NOMO-1 treated with DMSO at 0.1 percent for 48 hours (cell line): ENCODE data around the gene SH2D6.
"Not testable (repeated sequence)": the region's sequence is repeated elsewhere in the genome, so short reads cannot be mapped to it uniquely, and the experiment has no call there.

Experiments
- DNase-seq: peaks from one replicate; lab custom pipeline; 2025; ENCODE audit not compliant: unreplicated experiment; lab: John Stamatoyannopoulos, UW

The SH2D6 gene

DNA sequence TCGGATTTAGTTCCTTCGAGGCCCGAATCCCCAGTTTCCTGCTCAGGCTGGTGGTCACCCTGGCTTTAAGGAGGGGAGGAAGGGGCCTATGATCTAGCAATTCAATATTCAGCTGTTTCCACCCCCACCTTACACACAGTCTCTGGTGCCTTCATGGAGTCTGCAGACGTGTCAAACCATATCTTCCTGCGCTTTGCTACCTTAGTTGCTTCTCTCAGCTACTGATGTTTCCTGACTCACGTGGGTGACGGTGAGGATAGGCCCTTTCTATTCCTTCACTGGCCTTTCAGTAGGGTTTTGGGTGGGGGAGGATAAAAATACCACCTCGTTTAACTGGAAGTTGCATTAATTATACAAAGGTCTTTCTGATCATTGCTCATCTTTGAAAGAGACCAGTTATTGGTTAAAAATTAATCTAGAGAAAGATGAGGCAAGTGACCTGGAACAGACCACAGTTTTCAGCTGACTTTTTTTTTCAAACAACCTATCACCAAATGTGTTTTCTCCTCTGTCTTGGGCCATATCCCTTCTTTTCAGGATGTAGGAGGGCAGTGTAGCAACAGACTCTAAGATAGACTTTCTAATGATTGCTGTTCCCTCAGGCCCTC lies 49.7 kb downstream of the SH2D6 start:
- DNase-seq = no peak

DNA sequence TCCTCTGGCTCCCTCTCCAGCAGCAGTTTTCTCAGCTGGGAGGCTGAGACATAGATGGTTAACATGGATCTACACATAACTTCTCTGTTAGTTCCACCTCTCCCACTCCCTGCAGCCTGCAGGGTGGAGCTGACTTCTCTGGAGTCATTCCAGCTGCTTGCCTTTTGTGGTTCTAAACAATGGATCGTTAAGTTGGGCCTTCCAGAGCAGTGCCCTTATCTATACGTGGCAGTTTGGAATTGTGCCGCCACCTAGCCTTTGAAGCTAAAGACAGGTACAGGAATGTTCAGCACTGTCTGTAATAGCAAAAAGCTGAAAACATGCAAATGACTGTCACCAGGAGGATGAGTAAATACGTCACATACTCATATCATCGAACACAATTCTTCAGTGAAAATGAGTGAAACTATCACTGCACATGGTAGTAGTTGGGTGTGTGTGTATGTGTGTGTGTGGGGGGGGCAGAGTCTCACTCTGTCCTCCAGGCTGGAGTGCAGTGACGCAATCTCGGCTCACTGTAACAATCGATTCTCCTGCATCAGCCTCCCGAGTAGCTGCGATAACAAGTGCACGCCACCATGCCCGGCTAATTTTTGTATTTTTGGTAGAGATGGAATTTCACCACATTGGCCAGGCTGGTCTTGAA lies 50.3 kb downstream of the SH2D6 start:
- no peak for DNase-seq

DNA sequence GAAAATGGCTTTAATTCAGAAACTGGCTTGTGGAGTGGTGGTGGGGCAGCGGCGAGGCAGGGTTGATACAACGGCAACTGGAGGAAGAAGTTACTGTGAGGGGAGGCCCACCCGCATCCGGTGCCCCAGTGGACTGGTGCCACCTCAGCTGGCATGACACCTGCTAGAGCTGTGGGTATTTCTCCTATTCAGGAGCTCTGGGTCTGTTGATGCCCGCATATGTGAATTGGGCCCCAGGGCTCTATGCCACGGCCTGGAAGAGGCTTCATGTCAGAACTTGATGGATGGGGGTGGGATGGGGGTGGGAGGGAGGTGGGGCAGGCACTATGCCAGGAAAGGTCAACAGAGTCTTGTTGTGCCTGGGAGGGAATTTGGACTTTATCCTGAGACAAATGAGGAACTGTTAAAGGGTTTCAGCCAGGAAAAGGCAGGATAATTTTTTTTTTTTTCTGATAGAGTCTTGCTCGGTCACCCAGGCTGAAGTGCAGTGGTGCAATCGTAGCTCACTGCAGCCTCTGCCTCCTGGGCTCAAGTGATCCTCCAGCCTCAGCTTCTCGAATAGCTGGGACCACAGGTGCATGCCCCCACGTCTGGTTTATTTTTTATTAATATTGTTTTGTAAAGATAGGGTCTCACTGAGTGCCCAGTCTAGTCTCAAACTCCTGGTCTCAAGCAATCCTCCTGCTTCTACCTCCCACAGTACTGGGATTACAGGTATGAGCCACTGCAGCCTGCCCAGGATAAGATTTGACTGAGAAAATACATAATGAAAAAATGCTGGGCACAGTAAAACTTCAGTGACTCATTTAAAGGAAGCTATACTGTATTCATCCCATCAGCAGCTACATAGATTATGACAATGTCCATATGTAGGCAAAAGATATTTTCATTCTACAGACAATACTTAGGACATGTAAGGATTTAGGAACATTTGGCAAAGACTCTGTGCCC lies 52.6 kb downstream of the SH2D6 start:
- no peak for DNase-seq

DNA sequence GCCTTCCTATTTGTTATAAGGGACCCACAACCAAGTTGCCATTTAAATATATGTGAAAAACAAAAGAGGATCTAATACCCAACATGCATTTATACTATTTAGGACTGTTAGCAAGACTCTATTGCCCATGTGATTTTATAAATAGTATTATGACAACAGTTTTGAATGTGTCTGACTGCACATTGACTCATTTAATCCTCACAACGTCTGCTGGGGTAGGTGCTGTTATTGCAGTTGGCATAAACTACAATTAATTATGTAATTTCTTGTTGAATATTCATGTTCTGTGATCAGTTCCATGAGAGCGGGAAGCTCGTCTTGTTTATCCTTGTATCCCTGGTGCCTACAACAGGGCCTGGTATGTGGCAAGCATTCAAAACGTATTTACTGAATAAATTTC lies 53.7 kb downstream of the SH2D6 start:
- DNase-seq = no peak

DNA sequence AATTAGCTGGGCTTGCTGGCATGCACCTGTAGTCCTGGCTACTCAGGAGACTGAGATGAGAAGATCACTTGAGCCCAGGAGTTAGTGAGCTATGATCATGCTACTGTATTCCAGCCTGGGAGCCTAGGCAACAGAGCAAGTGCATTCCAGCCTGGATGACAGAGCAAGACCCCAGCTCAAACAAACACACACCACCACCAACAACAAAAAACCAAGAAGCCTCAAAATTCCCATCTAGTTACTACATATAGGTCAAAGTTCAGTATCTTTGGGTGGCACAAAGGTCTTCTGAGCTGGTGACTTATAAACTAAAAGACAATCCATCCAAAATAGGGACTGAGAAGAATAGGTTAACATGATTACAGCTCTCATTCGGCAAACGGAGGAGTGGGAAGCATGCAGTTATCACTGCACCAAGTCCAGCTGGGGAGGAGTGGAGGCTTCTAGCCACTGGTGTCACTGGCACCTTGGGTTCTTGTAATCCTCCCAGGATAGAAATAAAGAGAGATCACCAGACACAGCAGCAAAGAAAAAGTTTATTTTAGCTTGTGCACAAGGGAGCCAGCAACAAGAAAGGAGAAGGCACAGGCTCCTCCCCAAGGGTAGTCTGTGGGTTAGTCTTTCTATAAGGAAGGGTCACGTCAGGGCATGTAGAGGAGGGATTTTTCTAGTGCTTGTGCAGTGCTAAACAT lies 57.4 kb downstream of the SH2D6 start:
- DNase-seq = no peak

GRCh38 chr2:85476624-85477023 lies 58.1 kb downstream of the SH2D6 start:
- no peak for DNase-seq

DNA sequence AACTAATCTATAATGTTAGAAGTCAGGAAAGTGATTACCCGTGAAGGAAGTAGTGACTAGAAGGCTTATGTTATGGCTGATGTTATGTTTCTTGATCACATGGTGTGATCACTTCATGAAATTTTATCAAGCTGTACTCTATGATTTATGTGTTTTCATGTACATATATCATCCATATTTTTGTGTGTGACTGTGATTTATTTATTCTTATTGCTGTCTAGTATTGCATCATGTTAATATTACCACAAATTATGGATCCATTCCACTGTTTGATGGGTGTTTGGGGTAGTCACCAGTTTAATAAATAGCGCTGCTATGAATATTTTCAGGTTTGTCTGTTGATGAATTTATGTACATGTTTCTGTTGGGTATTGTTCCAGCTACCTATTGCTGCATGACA lies 59.4 kb downstream of the SH2D6 start:
- no peak for DNase-seq

- DNase-seq = no peak
Measured at GRCh38 chr2:85481818-85482777, 63.6 kb downstream of the SH2D6 start.

GRCh38 chr2:85484615-85485014 lies 66.1 kb downstream of the SH2D6 start:
- DNase-seq = not testable (repeated sequence)

GRCh38 chr2:85485815-85486214 lies 67.3 kb downstream of the SH2D6 start:
- no peak for DNase-seq
